Measurements from ENCODE around the gene GPALPP1.
"Not testable (repeated sequence)": the region's sequence is repeated elsewhere in the genome, so short reads cannot be mapped to it uniquely, and the experiment has no call there.

GPALPP1 gene

GRCh38 chr13:45060062-45060461 is 70.7 kb downstream of the GPALPP1 start:
- no peak for DNase-seq (ENCODE audit: low read depth in 3 of 3, low spot score in 1 of 3)

GRCh38 chr13:45063261-45063860 is 74.0 kb downstream of the GPALPP1 start:
- no peak for DNase-seq (ENCODE audit: low read depth in 3 of 3, low spot score in 1 of 3)

- not testable (repeated sequence) for DNase-seq (ENCODE audit: low read depth in 3 of 3, low spot score in 1 of 3)
Observed at GRCh38 chr13:45063889-45064288, 74.6 kb downstream of the GPALPP1 start.

GRCh38 chr13:45064889-45065288 is 75.6 kb downstream of the GPALPP1 start:
- DNase-seq (ENCODE audit: low read depth in 3 of 3, low spot score in 1 of 3), result no peak

GRCh38 chr13:45068036-45069001 is 79.0 kb downstream of the GPALPP1 start:
- DNase-seq (ENCODE audit: low read depth in 3 of 3, low spot score in 1 of 3), result no peak

- no peak for DNase-seq (ENCODE audit: low read depth in 3 of 3, low spot score in 1 of 3)
Observed at GRCh38 chr13:45073809-45074208, 84.5 kb downstream of the GPALPP1 start.

GRCh38 chr13:45074721-45075120 is 85.4 kb downstream of the GPALPP1 start:
- DNase-seq (ENCODE audit: low read depth in 3 of 3, low spot score in 1 of 3), result no peak

- DNase-seq (ENCODE audit: low read depth in 3 of 3, low spot score in 1 of 3), result no peak
Observed at GRCh38 chr13:45078003-45078402, 88.7 kb downstream of the GPALPP1 start.
